ENCODE measurements around the gene IRF2BP1. TPM values are rescaled to one million over a fixed set of nuclear protein-coding genes. Genes with fewer than 3 reads are reported as not detected.
"Not testable (repeated sequence)": the region's sequence is repeated elsewhere in the genome, so short reads cannot be mapped to it uniquely, and the experiment has no call there.

Gene IRF2BP1
- polyA plus RNA-seq, 4 donors: 18.1 to 31.1 (median 20.1) TPM

GRCh38 chr19:45882652-45883585, 3.0 kb downstream of the IRF2BP1 start:
- DNase-seq (ENCODE audit: low read depth in 4 of 4, low spot score in 3 of 4): peak in 1 of 4 donors; percentile 81

- no peak for DNase-seq (ENCODE audit: low read depth in 4 of 4, low spot score in 3 of 4)
These were observed 3.9 kb downstream of the IRF2BP1 start for GRCh38 chr19:45881909-45882528.

- no peak for DNase-seq (ENCODE audit: low read depth in 4 of 4, low spot score in 3 of 4)
These were observed 4.6 kb downstream of the IRF2BP1 start for GRCh38 chr19:45881082-45881908.

- no peak for DNase-seq (ENCODE audit: low read depth in 4 of 4, low spot score in 3 of 4)
These were observed 6.0 kb downstream of the IRF2BP1 start for GRCh38 chr19:45879971-45880370.

- DNase-seq (ENCODE audit: low read depth in 4 of 4, low spot score in 3 of 4): no peak
These were observed 6.9 kb downstream of the IRF2BP1 start for GRCh38 chr19:45879055-45879454.

GRCh38 chr19:45878043-45878794, 7.7 kb downstream of the IRF2BP1 start:
- DNase-seq (ENCODE audit: low read depth in 4 of 4, low spot score in 3 of 4): no peak

- DNase-seq (ENCODE audit: low read depth in 4 of 4, low spot score in 3 of 4): no peak
These were observed 9.3 kb downstream of the IRF2BP1 start for GRCh38 chr19:45876411-45877197.

- DNase-seq (ENCODE audit: low read depth in 4 of 4, low spot score in 3 of 4): no peak
These were observed 9.9 kb downstream of the IRF2BP1 start for GRCh38 chr19:45876161-45876410.

- no peak for DNase-seq (ENCODE audit: low read depth in 4 of 4, low spot score in 3 of 4)
These were observed 11.3 kb downstream of the IRF2BP1 start for GRCh38 chr19:45874620-45874966.

GRCh38 chr19:45873219-45873772, 12.6 kb downstream of the IRF2BP1 start:
- no peak for DNase-seq (ENCODE audit: low read depth in 4 of 4, low spot score in 3 of 4)

GRCh38 chr19:45872095-45872919, 13.6 kb downstream of the IRF2BP1 start:
- no peak for DNase-seq (ENCODE audit: low read depth in 4 of 4, low spot score in 3 of 4)

- no peak for DNase-seq (ENCODE audit: low read depth in 4 of 4, low spot score in 3 of 4)
These were observed 15.1 kb downstream of the IRF2BP1 start for GRCh38 chr19:45870798-45871197.

GRCh38 chr19:45867241-45867640, 18.7 kb downstream of the IRF2BP1 start:
- not testable (repeated sequence) for DNase-seq (ENCODE audit: low read depth in 4 of 4, low spot score in 3 of 4)

GRCh38 chr19:45866400-45867176, 19.4 kb downstream of the IRF2BP1 start:
- no peak for DNase-seq (ENCODE audit: low read depth in 4 of 4, low spot score in 3 of 4)

GRCh38 chr19:45865269-45865948, 20.5 kb downstream of the IRF2BP1 start:
- no peak for DNase-seq (ENCODE audit: low read depth in 4 of 4, low spot score in 3 of 4)

- no peak for DNase-seq (ENCODE audit: low read depth in 4 of 4, low spot score in 3 of 4)
These were observed 21.3 kb downstream of the IRF2BP1 start for GRCh38 chr19:45864629-45865082.
